GM20431 (cell line): ENCODE measurements around the gene MAST3.

Experiments used
- in situ Hi-C: fragments of 300-500 bp; cut with MseI, MboI; formaldehyde crosslinking; loops from one replicate; pipeline ENCODE4 v1.15.0; 2020; ENCODE audit warnings: low sequenced_read_pairs; ENCODE audit not compliant: unreplicated experiment

Gene MAST3

GRCh38 chr19:18172331-18173053, 74.9 kb downstream of the MAST3 start:
- in situ Hi-C loops = no loop called here

DNA sequence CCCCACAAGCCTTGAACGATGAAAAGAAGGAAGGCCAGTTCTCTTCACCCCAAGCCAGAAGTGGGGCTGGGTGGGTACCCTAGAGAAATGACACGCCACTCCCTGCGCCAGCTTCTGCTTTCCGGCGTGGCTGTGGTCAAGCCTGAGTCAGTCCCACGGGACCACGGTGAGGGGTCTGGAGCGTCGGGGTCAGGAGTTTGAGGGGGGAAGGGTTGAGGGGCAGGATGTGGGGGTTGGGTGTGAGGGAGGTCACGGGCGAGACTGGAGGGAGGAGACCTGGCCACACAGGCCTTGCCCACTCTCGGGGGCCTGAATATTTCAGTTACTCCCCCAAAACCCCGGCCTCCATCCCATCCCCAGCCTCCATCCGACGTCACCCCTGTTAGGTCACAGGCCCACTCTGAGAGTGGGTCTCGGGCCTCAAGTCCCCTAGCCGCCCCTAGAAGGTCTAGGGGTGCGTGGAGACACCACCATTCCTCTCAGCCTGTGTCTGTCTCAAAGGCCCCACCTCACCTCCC, 75.5 kb downstream of the MAST3 start:
- in situ Hi-C loops = no loop called here

DNA sequence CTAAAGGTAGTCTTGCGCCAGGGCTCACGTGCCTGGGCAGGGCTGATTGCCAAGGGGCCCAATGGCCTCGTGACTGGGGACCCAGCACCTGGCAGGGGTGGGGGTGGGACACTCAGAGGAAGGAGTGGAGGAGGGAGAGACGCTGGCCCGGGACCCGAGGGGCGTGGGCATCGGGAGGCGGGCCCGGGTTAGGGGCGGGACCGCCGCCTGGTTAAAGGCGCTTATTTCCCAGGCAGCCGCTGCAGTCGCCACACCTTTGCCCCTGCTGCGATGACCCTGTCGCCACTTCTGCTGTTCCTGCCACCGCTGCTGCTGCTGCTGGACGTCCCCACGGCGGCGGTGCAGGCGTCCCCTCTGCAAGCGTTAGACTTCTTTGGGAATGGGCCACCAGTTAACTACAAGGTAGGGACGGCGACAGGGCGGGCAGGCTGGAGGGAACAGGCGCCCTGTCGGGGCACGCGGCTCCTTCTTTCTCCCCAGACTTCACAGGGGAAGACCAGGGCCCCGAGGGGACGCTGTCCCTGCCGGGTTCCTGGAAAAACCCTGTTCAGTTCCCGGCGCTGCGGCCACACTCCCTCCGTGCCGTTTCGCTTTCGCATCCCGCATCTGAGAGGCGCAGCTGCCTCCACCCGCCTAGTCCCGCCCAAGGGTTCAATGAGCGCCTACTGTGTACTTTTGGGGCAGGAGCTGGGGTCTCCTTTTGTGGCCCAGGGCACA, 76.2 kb downstream of the MAST3 start, which contains the start of gene IFI30:
Gene IFI30 (plus strand): TSS at position 242 of the 717 bp plus-strand sequence. CDS start 29 bp downstream, at position 271.
- in situ Hi-C loops = no loop called here

DNA sequence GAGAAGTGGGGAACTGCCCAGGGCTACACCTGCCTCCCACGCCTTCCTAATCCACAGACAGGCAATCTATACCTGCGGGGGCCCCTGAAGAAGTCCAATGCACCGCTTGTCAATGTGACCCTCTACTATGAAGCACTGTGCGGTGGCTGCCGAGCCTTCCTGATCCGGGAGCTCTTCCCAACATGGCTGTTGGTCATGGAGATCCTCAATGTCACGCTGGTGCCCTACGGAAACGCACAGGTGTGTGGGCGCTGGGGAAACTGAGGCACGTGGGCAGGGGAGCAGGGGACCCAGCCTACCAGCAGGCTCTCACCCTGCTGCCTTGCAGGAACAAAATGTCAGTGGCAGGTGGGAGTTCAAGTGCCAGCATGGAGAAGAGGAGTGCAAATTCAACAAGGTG, 77.4 kb downstream of the MAST3 start:
- in situ Hi-C loops = no loop called here

DNA sequence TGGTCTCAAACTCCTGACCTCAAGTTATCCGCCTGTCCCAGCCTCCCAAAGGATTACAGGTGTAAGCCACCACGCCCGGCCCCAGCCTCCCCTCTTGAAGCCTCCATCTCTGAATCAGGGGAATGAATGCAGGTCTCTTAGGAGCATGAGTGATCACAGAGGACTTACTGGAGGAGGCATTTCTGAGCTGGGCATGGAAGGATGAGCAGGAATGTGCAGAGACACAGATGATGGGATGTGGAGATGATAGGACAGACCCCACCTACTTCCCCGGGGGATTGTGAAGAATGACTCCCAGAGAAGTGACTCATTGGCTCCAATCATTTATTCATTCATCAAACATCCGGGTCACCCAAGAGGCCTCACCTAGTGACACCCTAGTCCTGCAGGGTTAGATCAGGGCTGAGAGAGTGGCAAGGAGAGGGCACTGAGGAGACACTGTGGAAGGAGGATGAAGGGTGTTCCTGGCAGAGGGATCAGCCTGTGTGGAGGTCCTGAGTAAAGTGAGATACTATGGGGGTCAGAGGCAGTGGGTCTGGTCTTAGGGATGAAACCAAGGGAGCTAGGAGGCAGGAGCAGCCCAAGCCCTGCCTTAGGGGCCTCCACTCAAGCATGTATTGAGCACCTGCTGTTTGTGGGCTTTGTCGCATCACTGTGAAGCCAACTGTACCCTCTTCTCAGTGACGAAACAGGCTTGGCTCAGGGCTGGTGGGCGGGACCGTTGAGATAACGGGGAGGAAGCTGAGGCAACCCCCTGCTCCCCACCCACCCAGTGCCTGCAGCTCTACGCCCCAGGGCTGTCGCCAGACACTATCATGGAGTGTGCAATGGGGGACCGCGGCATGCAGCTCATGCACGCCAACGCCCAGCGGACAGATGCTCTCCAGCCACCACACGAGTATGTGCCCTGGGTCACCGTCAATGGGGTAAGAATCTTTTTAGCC, 79.1 kb downstream of the MAST3 start:
- in situ Hi-C loops = no loop called here

- in situ Hi-C loops = no loop called here
These were observed 82.4 kb downstream of the MAST3 start for GRCh38 chr19:18179957-18180356.

- in situ Hi-C loops = no loop called here
These were observed 86.0 kb downstream of the MAST3 start for GRCh38 chr19:18183529-18183928.

DNA sequence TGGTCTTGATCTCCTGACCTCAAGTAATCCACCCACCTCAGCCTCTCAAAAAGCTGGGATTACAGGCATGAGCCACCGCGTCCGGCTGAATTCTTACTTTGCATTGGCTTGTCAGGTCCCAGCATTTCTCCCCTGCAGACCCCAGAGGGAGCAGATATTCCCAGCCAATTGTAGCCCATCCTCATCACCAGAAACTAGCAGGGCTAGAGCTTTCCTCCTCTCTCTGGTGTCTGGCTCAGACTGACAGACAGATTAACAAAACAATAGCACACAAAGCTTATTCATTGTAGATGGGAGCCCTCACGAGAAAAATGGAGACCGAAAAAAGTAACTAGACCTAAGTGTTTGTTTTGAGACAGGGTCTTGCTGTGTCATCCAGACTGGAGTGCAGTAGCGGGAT, 88.0 kb downstream of the MAST3 start:
- in situ Hi-C loops = no loop called here

GRCh38 chr19:18190278-18190677, 92.7 kb downstream of the MAST3 start:
- in situ Hi-C loops = no loop called here

DNA sequence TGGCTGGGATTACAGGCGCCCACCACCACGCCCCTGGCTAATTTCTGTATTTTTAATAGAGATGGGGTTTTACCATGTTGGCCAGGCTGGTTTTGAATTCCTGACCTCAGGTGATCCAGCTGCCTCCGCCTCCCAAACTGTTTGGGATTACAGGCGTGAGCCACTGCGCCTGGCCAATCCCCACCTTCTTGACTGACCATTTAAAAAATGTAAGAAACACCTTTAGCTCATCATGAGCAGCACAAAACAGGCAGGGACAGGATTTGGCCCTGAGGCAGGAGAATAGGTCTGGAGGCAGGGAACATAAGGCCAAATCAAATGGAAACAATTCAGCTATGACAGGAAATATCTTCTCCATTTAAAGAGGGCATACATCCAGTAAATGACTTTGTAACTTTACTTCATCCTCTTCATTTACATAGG, 94.1 kb downstream of the MAST3 start:
- in situ Hi-C loops = no loop called here

DNA sequence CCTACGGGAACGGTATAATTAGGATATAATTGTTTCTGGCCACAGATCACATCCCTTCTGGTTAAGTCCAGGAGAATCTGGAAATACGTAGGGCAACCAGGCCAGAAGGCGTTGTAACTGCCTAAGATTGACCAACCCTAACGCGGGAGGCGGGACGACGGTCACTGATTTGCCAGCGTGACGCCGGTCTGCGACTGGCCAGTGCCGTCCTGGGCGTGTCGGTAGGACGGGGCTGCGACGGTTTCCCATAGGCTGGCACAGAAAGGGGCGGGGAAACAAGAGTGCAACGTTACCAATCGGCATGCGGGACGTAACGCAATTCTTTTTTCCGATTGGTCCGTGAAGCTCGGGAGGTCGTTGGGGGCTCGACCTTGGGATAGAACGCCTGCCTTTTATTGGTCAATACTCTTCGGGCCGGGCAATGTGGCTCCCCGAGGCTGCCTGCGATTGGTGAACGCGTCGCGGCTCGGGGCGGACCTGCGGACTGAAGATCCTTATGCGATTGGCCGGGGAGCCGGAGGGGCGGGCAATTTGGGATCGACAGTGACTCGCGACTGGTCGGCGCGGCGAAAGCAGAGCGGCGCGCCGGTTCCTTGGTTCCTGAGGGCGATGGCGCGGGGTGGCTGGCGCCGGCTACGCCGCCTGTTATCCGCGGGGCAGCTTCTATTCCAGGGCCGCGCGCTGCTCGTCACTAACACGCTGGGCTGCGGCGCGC, 95.3 kb downstream of the MAST3 start, which contains the start of gene MPV17L2:
Gene MPV17L2 (plus strand): TSS at position 546 of the 715 bp plus-strand sequence. CDS start 64 bp downstream, at position 610.
- in situ Hi-C loops = no loop called here

DNA sequence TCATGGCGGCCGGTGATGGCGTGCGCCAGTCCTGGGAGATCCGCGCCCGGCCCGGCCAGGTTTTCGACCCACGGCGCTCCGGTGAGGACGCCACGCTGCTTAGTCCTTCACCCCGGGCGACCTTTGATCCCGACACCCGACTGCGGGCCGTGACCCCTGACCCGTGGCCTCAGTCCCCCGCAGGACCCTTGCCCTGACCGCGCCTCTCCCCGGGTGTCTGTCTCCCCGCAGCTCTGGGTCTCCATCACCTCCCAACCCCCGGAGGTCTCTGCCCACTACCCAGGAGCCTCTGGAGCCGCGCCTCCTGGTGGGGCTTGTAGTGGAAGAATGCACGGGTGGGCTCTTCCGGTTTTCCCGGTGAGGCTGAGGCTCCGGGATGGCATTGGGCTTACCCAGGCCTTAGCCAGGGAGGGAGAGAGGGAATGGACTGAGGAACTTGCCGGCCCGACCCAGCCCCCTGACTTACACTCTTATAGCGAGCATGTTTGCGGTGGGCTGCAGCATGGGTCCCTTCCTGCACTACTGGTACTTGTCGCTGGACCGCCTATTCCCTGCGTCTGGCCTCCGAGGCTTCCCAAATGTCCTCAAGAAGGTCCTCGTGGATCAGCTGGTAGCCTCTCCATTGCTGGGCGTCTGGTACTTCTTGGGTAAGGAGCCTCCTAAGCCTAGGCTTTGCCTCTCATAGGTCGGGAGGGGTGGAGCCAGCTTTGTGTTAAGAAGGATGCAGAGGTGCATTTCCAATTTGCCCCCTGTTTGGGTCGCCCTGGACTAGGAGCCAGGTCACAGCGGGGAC, 96.0 kb downstream of the MAST3 start:
- in situ Hi-C loops = no loop called here

DNA sequence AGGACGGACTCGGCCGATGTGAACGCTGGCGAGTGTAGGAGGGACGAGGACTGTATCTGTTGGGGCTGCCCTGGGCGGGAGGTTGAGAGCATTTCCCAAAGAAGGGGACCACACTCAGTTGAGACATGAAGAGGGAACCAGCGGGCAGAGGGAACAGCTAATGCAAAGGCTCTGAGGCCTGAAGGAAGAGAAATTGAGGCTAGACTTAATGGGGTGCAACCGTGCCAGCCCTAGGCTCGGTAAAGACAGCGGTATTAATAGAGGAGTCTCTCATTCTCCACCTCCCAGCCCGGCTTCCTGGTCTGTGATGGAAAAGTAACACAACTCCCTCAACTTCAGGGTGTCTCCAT, 96.6 kb downstream of the MAST3 start:
- in situ Hi-C loops = no loop called here

DNA sequence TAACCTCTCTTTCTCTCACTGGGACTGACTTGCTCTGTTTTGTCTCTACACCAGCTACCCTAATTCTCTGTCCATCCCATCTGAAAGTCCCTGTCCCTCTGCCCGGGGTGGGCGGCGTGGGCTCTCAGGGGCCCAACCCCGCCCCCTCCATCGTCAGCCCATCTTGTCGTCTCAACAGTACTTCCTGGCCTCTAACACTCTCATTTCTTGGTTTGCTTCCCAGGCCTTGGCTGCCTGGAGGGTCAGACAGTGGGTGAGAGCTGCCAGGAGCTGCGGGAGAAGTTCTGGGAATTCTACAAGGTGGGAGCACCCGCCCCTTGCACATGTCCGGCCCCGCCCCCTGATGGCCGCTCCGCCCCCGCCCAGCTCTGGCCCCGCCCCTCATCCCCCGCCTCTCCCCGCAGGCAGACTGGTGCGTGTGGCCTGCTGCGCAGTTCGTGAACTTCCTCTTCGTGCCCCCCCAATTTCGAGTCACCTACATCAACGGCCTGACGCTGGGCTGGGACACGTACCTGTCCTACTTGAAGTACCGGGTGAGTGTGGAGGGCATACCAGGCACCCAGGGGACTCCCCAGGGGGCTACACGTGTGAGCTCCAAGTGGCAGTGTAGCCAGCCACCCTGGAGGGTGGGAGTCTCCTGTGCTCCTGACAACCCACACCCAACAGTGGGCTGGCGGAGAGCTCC, 97.1 kb downstream of the MAST3 start:
- in situ Hi-C loops = no loop called here

- in situ Hi-C loops = no loop called here
These were observed 98.9 kb downstream of the MAST3 start for GRCh38 chr19:18196511-18196845.

GRCh38 chr19:18197306-18197705, 99.7 kb downstream of the MAST3 start:
- in situ Hi-C loops = no loop called here

DNA sequence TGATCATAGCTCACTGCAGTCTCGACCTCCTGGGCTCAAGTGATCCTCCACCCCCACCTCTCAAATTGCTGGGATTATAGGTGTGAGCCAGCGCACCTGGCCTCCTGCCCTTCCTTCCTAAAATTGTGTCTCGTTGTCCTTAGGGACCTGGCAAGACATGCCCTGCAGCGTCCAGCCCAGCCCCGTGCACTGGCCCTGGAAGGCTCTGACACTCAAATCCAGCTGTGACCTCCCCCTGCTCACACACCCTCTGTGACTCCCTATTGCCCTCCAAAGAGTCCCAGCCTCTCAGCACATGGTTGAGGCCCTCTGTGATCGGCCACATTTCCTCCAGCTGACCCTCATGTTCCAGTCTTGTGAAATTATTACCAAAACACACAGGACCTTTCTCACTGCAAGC, 100.4 kb downstream of the MAST3 start:
- in situ Hi-C loops = no loop called here

GRCh38 chr19:18198374-18198773, 100.8 kb downstream of the MAST3 start:
- in situ Hi-C loops = no loop called here
